GM12892 (cell line): ENCODE data around the gene ATP11A.

Experiments used
- POLR2A ChIP-seq: IDR thresholded peaks from 2 replicates; pipeline ENCODE4 v1.6.1; 2011; ENCODE audit warnings: low read depth, low read length, control low read depth
- TAF1 ChIP-seq: IDR thresholded peaks from 2 replicates; pipeline ENCODE4 v1.6.1; 2011; ENCODE audit warnings: low read depth, mild to moderate bottlenecking, control low read depth, low read length, borderline replicate concordance

DNA sequence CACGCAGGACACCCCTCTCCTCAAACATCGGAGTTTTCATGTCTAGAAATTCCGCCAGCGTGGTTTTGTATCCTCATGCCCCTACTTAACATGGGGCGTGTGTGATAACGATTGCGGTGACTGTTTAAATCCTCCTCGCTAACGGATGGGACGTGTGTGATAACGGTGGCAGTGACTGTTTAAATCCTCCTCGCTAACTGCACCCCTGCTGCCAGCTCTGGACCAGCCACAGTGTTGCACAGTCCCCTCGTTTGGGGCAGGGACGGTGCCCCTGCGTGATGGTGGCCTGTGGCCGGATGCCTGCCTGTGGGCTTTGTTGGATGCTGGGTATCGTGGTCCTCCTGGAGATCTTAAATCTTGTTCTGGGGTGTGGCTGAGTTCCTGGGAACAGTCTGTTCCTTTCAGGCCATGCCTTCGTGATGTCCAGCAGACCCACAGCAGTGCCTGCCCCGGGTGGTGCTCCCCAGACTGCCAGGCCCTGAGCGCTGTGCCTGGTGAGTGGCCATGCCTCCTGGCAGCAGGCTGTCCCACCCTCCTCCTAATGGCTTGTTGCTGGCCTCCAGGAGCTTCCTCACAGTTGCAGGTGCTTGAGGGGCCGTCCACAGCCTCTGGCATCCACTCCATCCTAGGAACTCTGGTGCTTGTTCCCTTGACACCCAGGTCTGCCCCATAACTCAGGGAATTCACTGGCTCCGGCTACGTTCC, 156.7 kb downstream of the ATP11A start:
- TF ChIP-seq POLR2A, result no peak
- TF ChIP-seq TAF1, result no peak
